Caco-2 (cell line): ENCODE results near the gene SH3BP5. TPM values are rescaled to one million over a fixed set of nuclear protein-coding genes. Genes with fewer than 3 reads are reported as not detected.

ENCODE experiments used
- BruUV-seq: library from RNA; stranded (reverse); fragments of 400-500 nt; replicated peaks from 2 replicates; lab custom pipeline; 2021; lab: Mats Ljungman, UMichigan
- CTCF ChIA-PET: fragments of 300-600 bp; sonication (Branson Sonifier 250); formaldehyde crosslinking; loops from one replicate; lab custom pipeline; 2022; ENCODE audit warnings: antibody characterized with exemption; lab: Charles Lee
- POLR2A ChIA-PET: fragments of 300-600 bp; sonication (Branson Sonifier 250); formaldehyde crosslinking; loops from one replicate; lab custom pipeline; 2022; ENCODE audit warnings: antibody characterized with exemption; lab: Charles Lee
- DNase-seq, 2 experiments: peaks; one replicate each; pipeline versions ENCODE4 v3.0.0 to v3.0.0-alpha.2; 2020 to 2022
- H3K27me3 ChIP-seq: replicated peaks from 2 replicates; pipeline ENCODE4 v1.6.0; 2011; ENCODE audit warnings: low read length; ENCODE audit not compliant: control insufficient read depth, insufficient read depth
- H3K36me3 ChIP-seq: 2 replicates; pipeline ENCODE4 v1.5.1; 2011; ENCODE audit warnings: low read length; ENCODE audit not compliant: control insufficient read depth, insufficient read depth
- H3K4me1 ChIP-seq: fragments of 250-450 bp; sonication (Bioruptor Pico); 2 replicates; pipeline ENCODE4 v1.5.1; 2020; ENCODE audit warnings: mild to moderate bottlenecking
- H3K4me3 ChIP-seq: 2 replicates; pipeline ENCODE4 v1.5.1; 2011; ENCODE audit warnings: low read depth, mild to moderate bottlenecking, control low read depth, low read length
- H3K9me3 ChIP-seq: fragments of 250-450 bp; sonication (Bioruptor Pico); 2 replicates; pipeline ENCODE4 v1.5.1; 2020; ENCODE audit warnings: mild to moderate bottlenecking, moderate library complexity
- H3K27ac Mint-ChIP-seq: one replicate; pipeline ENCODE4 v1.8.0; 2022; ENCODE audit warnings: mixed read lengths; ENCODE audit not compliant: unreplicated experiment
- H3K27me3 Mint-ChIP-seq: one replicate; pipeline ENCODE4 v1.8.0; 2022; ENCODE audit warnings: mixed read lengths; ENCODE audit not compliant: insufficient read depth, unreplicated experiment
- H3K36me3 Mint-ChIP-seq: one replicate; pipeline ENCODE4 v1.8.0; 2022; ENCODE audit warnings: mild to moderate bottlenecking, mixed read lengths; ENCODE audit not compliant: insufficient read depth, unreplicated experiment
- H3K4me1 Mint-ChIP-seq: one replicate; pipeline ENCODE4 v1.8.0; 2022; ENCODE audit warnings: low read depth, mixed read lengths; ENCODE audit not compliant: unreplicated experiment
- H3K4me3 Mint-ChIP-seq: one replicate; pipeline ENCODE4 v1.8.0; 2022; ENCODE audit warnings: mild to moderate bottlenecking, moderate library complexity, mixed read lengths; ENCODE audit not compliant: unreplicated experiment
- H3K9me3 Mint-ChIP-seq: one replicate; pipeline ENCODE4 v1.8.0; 2022; ENCODE audit warnings: mixed read lengths; ENCODE audit not compliant: unreplicated experiment
- CTCF ChIP-seq, 2 experiments: fragments of 200-600 bp in 1 of 2; IDR thresholded peaks; 1 replicate in 1 of 2; 2 replicates in 1 of 2; pipeline versions ENCODE4 v1.5.1 to v1.8.0; 2011 to 2022; ENCODE audit warnings: antibody characterized with exemption in 1 of 2, control low read depth in 1 of 2, inconsistent platforms in 1 of 2, low read depth in 1 of 2, low read length in 1 of 2, mild to moderate bottlenecking in 1 of 2, moderate library complexity in 1 of 2; ENCODE audit not compliant: insufficient read depth in 1 of 2, severe bottlenecking in 1 of 2, unreplicated experiment in 1 of 2
- intact Hi-C: fragments of 100-400 bp; cut with micrococcal nuclease; formaldehyde crosslinking; loops from one replicate; pipeline ENCODE4 v1.10.0; 2022; ENCODE audit not compliant: unreplicated experiment
- total RNA-seq: library from RNA; stranded (reverse); gene quantifications from 2 replicates; pipeline ENCODE4 v1.2.3, GENCODE V29; 2022

Gene SH3BP5
- total RNA-seq, 1 experiment from 2014 or later = 26.1 TPM

- H3K36me3 Mint-ChIP-seq = peaks cover 61% of the 10 kb centered on the region
- H3K4me3 Mint-ChIP-seq = no peak overlapping the region
- TF ChIP-seq CTCF (IDR thresholded peaks at IDR 0.05; ENCODE audit: insufficient read depth in 1 of 2, low read depth in 1 of 2, low read length in 1 of 2, severe bottlenecking in 1 of 2, unreplicated experiment in 1 of 2) = no peak
- no peaks in the 10 kb centered on the region for H3K27me3 Mint-ChIP-seq
- H3K4me1 Mint-ChIP-seq = no peaks in the 10 kb centered on the region
- CTCF ChIA-PET = interaction anchor here (1.2 kb wide), 1 partner anchor 16 kb away, joined by 6 read pairs; the partner anchor contains the start of gene CAPN7
- DNase-seq = no peak
- POLR2A ChIA-PET = interaction anchor here (1.1 kb wide), 1 partner anchor 16 kb away, joined by 4 read pairs; the partner anchor contains the start of gene CAPN7
- H3K4me3 ChIP-seq = no peak overlapping the region
- no peaks in the 10 kb centered on the region for H3K9me3 Mint-ChIP-seq
- no peaks in the 10 kb centered on the region for H3K9me3 ChIP-seq
- H3K27ac Mint-ChIP-seq = no peak overlapping the region
- no TSS peak for BruUV-seq
- H3K36me3 ChIP-seq = peaks cover 1% of the 10 kb centered on the region
- intact Hi-C loops = no loop called here
- no peaks in the 10 kb centered on the region for H3K27me3 ChIP-seq
- no peaks in the 10 kb centered on the region for H3K4me1 ChIP-seq
Observed at GRCh38 chr3:15221574-15222217, 110.7 kb downstream of the SH3BP5 start.

GRCh38 chr3:15220661-15221060 is 111.7 kb downstream of the SH3BP5 start:
- CTCF ChIA-PET = no interaction called here
- DNase-seq = no peak
- Mint-ChIP-seq H3K9me3 (no peaks in the 10 kb centered on the region), H3K27me3 (no peaks in the 10 kb centered on the region), H3K27ac (no peak overlapping the region), H3K36me3 (peaks cover 70% of the 10 kb centered on the region), H3K4me3 (no peak overlapping the region), H3K4me1 (no peaks in the 10 kb centered on the region)
- Histone ChIP-seq H3K9me3 (no peaks in the 10 kb centered on the region), H3K4me1 (no peaks in the 10 kb centered on the region), H3K36me3 (peaks cover 1% of the 10 kb centered on the region), H3K27me3 (no peaks in the 10 kb centered on the region), H3K4me3 (no peak overlapping the region)
- BruUV-seq = no TSS peak
- intact Hi-C loops = no loop called here
- no peak for TF ChIP-seq CTCF (IDR thresholded peaks at IDR 0.05; ENCODE audit: insufficient read depth in 1 of 2, low read depth in 1 of 2, low read length in 1 of 2, severe bottlenecking in 1 of 2, unreplicated experiment in 1 of 2)
- POLR2A ChIA-PET = no interaction called here

- peaks cover 1% of the 10 kb centered on the region for H3K36me3 ChIP-seq
- POLR2A ChIA-PET = no interaction called here
- no peaks in the 10 kb centered on the region for H3K9me3 Mint-ChIP-seq
- H3K4me3 ChIP-seq = no peak overlapping the region
- no peak overlapping the region for H3K27ac Mint-ChIP-seq
- H3K4me1 Mint-ChIP-seq = no peaks in the 10 kb centered on the region
- no peak for TF ChIP-seq CTCF (IDR thresholded peaks at IDR 0.05; ENCODE audit: insufficient read depth in 1 of 2, low read depth in 1 of 2, low read length in 1 of 2, severe bottlenecking in 1 of 2, unreplicated experiment in 1 of 2)
- CTCF ChIA-PET = no interaction called here
- no peaks in the 10 kb centered on the region for H3K27me3 ChIP-seq
- intact Hi-C loops = no loop called here
- H3K27me3 Mint-ChIP-seq = no peaks in the 10 kb centered on the region
- BruUV-seq = no TSS peak
- no peaks in the 10 kb centered on the region for H3K9me3 ChIP-seq
- no peak for DNase-seq
- no peak overlapping the region for H3K4me3 Mint-ChIP-seq
- no peaks in the 10 kb centered on the region for H3K4me1 ChIP-seq
- peaks cover 76% of the 10 kb centered on the region for H3K36me3 Mint-ChIP-seq
Observed at GRCh38 chr3:15220056-15220455, 112.3 kb downstream of the SH3BP5 start.
